ENCODE data around the gene FCHO1.
"Not testable (repeated sequence)": the region's sequence is repeated elsewhere in the genome, so short reads cannot be mapped to it uniquely, and the experiment has no call there.

DNA sequence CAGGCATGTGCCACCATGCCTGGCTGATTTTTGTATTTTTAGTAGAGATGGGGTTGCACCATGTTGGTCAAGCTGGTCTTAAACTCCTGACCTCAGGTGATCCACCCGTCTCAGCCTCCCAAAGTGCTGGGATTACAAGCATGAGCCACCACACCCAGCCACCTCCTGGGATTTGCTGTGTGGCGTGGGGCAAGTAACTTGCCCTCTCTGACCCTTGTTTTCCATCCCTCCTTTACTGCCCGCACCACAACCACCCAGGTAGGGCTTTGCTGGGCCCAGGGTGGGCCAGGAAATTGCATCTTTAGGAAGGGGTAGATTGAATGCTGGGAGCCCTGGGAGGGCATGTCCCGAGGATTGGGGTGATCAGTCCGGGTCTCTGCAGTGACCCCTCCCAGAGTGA lies 32.4 kb downstream of the FCHO1 start:
- TF ChIP-seq, protein P1, sequence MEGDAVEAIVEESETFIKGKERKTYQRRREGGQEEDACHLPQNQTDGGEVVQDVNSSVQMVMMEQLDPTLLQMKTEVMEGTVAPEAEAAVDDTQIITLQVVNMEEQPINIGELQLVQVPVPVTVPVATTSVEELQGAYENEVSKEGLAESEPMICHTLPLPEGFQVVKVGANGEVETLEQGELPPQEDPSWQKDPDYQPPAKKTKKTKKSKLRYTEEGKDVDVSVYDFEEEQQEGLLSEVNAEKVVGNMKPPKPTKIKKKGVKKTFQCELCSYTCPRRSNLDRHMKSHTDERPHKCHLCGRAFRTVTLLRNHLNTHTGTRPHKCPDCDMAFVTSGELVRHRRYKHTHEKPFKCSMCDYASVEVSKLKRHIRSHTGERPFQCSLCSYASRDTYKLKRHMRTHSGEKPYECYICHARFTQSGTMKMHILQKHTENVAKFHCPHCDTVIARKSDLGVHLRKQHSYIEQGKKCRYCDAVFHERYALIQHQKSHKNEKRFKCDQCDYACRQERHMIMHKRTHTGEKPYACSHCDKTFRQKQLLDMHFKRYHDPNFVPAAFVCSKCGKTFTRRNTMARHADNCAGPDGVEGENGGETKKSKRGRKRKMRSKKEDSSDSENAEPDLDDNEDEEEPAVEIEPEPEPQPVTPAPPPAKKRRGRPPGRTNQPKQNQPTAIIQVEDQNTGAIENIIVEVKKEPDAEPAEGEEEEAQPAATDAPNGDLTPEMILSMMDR (IDR thresholded peaks at IDR 0.05) = not testable (repeated sequence)
- TF ChIP-seq POLR2AphosphoS5 (IDR thresholded peaks at IDR 0.05) = not testable (repeated sequence)
